NB4 (cell line): ENCODE data around the gene ANTXR1.

ENCODE experiments used
- DNase-seq: peaks from one replicate; pipeline ENCODE4 v3.0.0; 2010; ENCODE audit warnings: low read depth
- H3K4me3 ChIP-seq: one replicate; pipeline ENCODE4 v1.5.1; 2011; ENCODE audit warnings: mild to moderate bottlenecking, low read depth, low read length, moderate library complexity
- CTCF ChIP-seq: IDR thresholded peaks from one replicate; pipeline ENCODE4 v1.5.1; 2012; ENCODE audit warnings: low read depth, low read length
- MAX ChIP-seq: IDR thresholded peaks from 2 replicates; pipeline ENCODE4 v1.6.1; 2011; ENCODE audit warnings: low read depth, low read length
- MYC ChIP-seq: IDR thresholded peaks from 2 replicates; pipeline ENCODE4 v1.6.1; 2011; ENCODE audit warnings: low read depth, low read length
- POLR2A ChIP-seq: IDR thresholded peaks from 2 replicates; pipeline ENCODE4 v1.6.1; 2011; ENCODE audit warnings: mild to moderate bottlenecking; ENCODE audit not compliant: insufficient read length; ENCODE audit errors: extremely low read depth

Gene ANTXR1

GRCh38 chr2:69213201-69213600 lies 200.2 kb downstream of the ANTXR1 start:
- TF ChIP-seq MYC (no peak), POLR2A (no peak), MAX (no peak), CTCF (no peak)
- no peak overlapping the region for H3K4me3 ChIP-seq
- no peak for DNase-seq

GRCh38 chr2:69213782-69214181 lies 200.8 kb downstream of the ANTXR1 start:
- DNase-seq, result no peak
- TF ChIP-seq MYC, result no peak
- no peak for TF ChIP-seq MAX
- no peak for TF ChIP-seq CTCF
- TF ChIP-seq POLR2A, result no peak

GRCh38 chr2:69214898-69215297 lies 201.9 kb downstream of the ANTXR1 start:
- H3K4me3 ChIP-seq, result no peak overlapping the region
- TF ChIP-seq CTCF, result no peak
- TF ChIP-seq MAX, result no peak
- TF ChIP-seq POLR2A, result no peak
- TF ChIP-seq MYC, result no peak
- no peak for DNase-seq

More at GRCh38 chr2:69213782-69214181, 200.8 kb downstream of the ANTXR1 start:
- H3K4me3 ChIP-seq, result no peak overlapping the region

- no peak for TF ChIP-seq POLR2A
- no peak for TF ChIP-seq MAX
- no peak for TF ChIP-seq MYC
- no peak for TF ChIP-seq CTCF
- DNase-seq, result no peak
- H3K4me3 ChIP-seq, result no peak overlapping the region
Measured at GRCh38 chr2:69216535-69217332, 203.8 kb downstream of the ANTXR1 start.

- DNase-seq, result no peak
- no peak for TF ChIP-seq MAX
- TF ChIP-seq POLR2A, result no peak
- TF ChIP-seq MYC, result no peak
- TF ChIP-seq CTCF, result no peak
- no peak overlapping the region for H3K4me3 ChIP-seq
Measured at GRCh38 chr2:69217333-69218080, 204.5 kb downstream of the ANTXR1 start.
